Hepatocyte (in vitro differentiated cells): ENCODE measurements around the gene ABCA1.

Experiments
- EZH2 ChIP-seq: fragments of 200-600 bp; sonication (generic); IDR thresholded peaks from 2 replicates; pipeline ENCODE4 v1.6.1; 2016; ENCODE audit warnings: antibody characterized with exemption, mild to moderate bottlenecking, borderline replicate concordance
- EZH2phosphoT487 ChIP-seq: fragments of 200-600 bp; sonication (generic); IDR thresholded peaks from one replicate; pipeline ENCODE4 v1.6.1; 2018; ENCODE audit warnings: antibody characterized with exemption, mild to moderate bottlenecking, low read depth, moderate library complexity; ENCODE audit not compliant: unreplicated experiment, severe bottlenecking
- TF ChIP-seq, protein P1 (sequence below): fragments of 200-600 bp; sonication (generic); IDR thresholded peaks from 2 replicates; pipeline ENCODE4 v1.5.1; 2016; ENCODE audit warnings: antibody characterized with exemption, mild to moderate bottlenecking; ENCODE audit not compliant: poor library complexity

DNA sequence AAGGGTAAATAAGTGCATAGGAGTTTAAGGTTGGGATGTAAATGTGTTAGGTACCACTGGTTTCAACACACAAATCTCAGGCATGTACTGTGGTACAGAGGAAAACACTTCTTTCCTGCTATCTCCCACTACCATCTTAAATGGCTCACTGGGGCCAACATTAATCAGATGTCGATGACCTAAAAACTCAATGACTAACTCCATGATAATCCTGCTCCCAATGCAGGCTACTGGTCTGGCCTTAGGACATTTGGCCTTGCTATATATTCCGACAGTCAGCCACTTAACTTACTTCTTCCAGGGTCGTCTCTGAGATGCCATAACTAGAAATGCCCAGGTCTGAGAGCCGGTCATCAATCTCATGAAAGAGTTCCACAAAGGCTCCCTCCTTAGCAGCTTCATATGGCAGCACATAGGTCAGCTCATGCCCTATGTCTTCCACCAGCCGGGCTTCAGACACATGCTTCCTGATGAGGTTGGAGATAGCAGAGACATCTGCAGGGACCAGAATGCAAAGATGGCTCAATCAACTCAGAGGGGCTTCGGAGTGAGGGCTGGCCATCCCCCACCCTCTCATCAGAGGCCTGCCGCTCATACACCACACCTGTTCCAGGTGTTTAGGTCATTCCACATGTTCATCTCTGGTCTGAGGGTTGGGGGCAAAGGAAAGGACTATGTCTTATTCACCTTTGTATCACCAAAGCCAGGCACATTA, 111.9 kb downstream of the ABCA1 start:
- TF ChIP-seq, protein P1, sequence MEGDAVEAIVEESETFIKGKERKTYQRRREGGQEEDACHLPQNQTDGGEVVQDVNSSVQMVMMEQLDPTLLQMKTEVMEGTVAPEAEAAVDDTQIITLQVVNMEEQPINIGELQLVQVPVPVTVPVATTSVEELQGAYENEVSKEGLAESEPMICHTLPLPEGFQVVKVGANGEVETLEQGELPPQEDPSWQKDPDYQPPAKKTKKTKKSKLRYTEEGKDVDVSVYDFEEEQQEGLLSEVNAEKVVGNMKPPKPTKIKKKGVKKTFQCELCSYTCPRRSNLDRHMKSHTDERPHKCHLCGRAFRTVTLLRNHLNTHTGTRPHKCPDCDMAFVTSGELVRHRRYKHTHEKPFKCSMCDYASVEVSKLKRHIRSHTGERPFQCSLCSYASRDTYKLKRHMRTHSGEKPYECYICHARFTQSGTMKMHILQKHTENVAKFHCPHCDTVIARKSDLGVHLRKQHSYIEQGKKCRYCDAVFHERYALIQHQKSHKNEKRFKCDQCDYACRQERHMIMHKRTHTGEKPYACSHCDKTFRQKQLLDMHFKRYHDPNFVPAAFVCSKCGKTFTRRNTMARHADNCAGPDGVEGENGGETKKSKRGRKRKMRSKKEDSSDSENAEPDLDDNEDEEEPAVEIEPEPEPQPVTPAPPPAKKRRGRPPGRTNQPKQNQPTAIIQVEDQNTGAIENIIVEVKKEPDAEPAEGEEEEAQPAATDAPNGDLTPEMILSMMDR = no peak
- TF ChIP-seq EZH2 (no peak), EZH2phosphoT487 (no peak)
